Left lung (tissue), 10 donors: ENCODE results near the gene SOBP. TPM values are rescaled to one million over a fixed set of nuclear protein-coding genes. Genes with fewer than 3 reads are reported as not detected.

Source experiments
- ATAC-seq: fragments of 200-7000 bp; cut with Tn5 transposase; one replicate; pipeline ENCODE4 v1.9.1; 2020; ENCODE audit warnings: moderate library complexity
- DNase-seq, 4 donors: peaks; one replicate each; pipeline ENCODE4 v3.0.0-alpha.2; 2013 to 2020
- H3K27ac ChIP-seq, 2 donors: fragments of 200-600 bp; sonication (generic) in 1 of 2; one replicate each; pipeline versions ENCODE4 v1.5.0 to v1.8.0; 2020 to 2021
- H3K27me3 ChIP-seq, 2 donors: fragments of 200-600 bp; sonication (generic) in 1 of 2; one replicate each; pipeline versions ENCODE4 v1.5.0 to v1.8.0; 2020 to 2021
- H3K36me3 ChIP-seq, 2 donors: fragments of 200-600 bp; sonication (generic) in 1 of 2; one replicate each; pipeline versions ENCODE4 v1.5.0 to v1.8.0; 2020 to 2021
- H3K4me1 ChIP-seq, 2 donors: fragments of 200-600 bp; one replicate each; pipeline ENCODE4 v1.8.0; 2021
- H3K4me3 ChIP-seq, 2 donors: fragments of 200-600 bp; sonication (generic) in 1 of 2; one replicate each; pipeline versions ENCODE4 v1.5.0 to v1.8.0; 2020 to 2021; ENCODE audit warnings: mild to moderate bottlenecking in 1 of 2
- H3K9me3 ChIP-seq, 2 donors: fragments of 200-600 bp; sonication (generic) in 1 of 2; one replicate each; pipeline versions ENCODE4 v1.5.0 to v1.8.0; 2020 to 2021
- CTCF ChIP-seq, 2 donors: fragments of 200-600 bp; sonication (generic) in 1 of 2; IDR thresholded peaks; one replicate each; pipeline versions ENCODE4 v1.5.0 to v1.8.0; 2021; ENCODE audit warnings: antibody characterized with exemption in 2 of 2
- intact Hi-C, 2 donors: fragments of 100-400 bp; cut with DNase I; formaldehyde crosslinking; loops; one replicate each; pipeline versions ENCODE4 v1.11.2 to v1.14.2; 2022
- polyA plus RNA-seq, 6 donors: library from polyadenylated mRNA; unstranded; fragments of 120-200 nt; gene quantifications; one replicate each; pipeline ENCODE4 v1.2.1, GENCODE V29; 2013; ENCODE audit not compliant: insufficient read length in 6 of 6
- total RNA-seq, 2 donors: library from RNA; stranded (reverse); fragmentation: NEBNext Ultra II Directional; extraction: Animal tissue kit (Norgen Biotek cat#: 25700); gene quantifications; one replicate each; pipeline ENCODE4 v1.2.1, GENCODE V29; 2021
- donor health status: DM: no; HTN: yes; CAD: no.
- donor health status: DM: no; HTN: no; CAD: no.

SOBP gene
- total and polyA plus RNA-seq, 8 donors = 6.5 to 11.1 (median 8.1) TPM

- intact Hi-C loops = no loop called here
- TF ChIP-seq CTCF (IDR thresholded peaks at IDR 0.05) = no peak
- H3K4me3 ChIP-seq = no peak overlapping the region
- peaks cover 0 to 14% of the 10 kb centered on the region in 2 donors for H3K4me1 ChIP-seq
- ATAC-seq = no peak
- H3K36me3 ChIP-seq = no peaks in the 10 kb centered on the region
- H3K27ac ChIP-seq = no peak overlapping the region
- no peak for DNase-seq
- no peaks in the 10 kb centered on the region for H3K27me3 ChIP-seq
- no peaks in the 10 kb centered on the region for H3K9me3 ChIP-seq
These were observed 157.6 kb downstream of the SOBP start for GRCh38 chr6:107647439-107647948.

GRCh38 chr6:107648983-107649382 lies 159.1 kb downstream of the SOBP start:
- Histone ChIP-seq H3K4me3 (no peak overlapping the region), H3K27me3 (no peaks in the 10 kb centered on the region), H3K27ac (no peak overlapping the region), H3K4me1 (peaks cover 0 to 11% of the 10 kb centered on the region in 2 donors), H3K9me3 (no peaks in the 10 kb centered on the region), H3K36me3 (no peaks in the 10 kb centered on the region)
- ATAC-seq (no peak), DNase-seq (no peak)
- TF ChIP-seq CTCF (IDR thresholded peaks at IDR 0.05) = no peak
- intact Hi-C loops = no loop called here

- Histone ChIP-seq H3K9me3 (no peaks in the 10 kb centered on the region), H3K27ac (no peak overlapping the region), H3K4me1 (peaks cover 1 to 24% of the 10 kb centered on the region in 2 donors), H3K36me3 (no peaks in the 10 kb centered on the region), H3K27me3 (no peaks in the 10 kb centered on the region), H3K4me3 (no peak overlapping the region)
- ATAC-seq (no peak), DNase-seq (no peak)
- TF ChIP-seq CTCF (IDR thresholded peaks at IDR 0.05) = no peak
- intact Hi-C loops = no loop called here
These were observed 162.7 kb downstream of the SOBP start for GRCh38 chr6:107652526-107653182.

GRCh38 chr6:107653183-107653580 lies 163.3 kb downstream of the SOBP start:
- no peak overlapping the region for H3K27ac ChIP-seq
- TF ChIP-seq CTCF (IDR thresholded peaks at IDR 0.05) = no peak

GRCh38 chr6:107653861-107654394 lies 164.0 kb downstream of the SOBP start:
- H3K4me3 ChIP-seq = no peak overlapping the region
- H3K9me3 ChIP-seq = no peaks in the 10 kb centered on the region
- TF ChIP-seq CTCF (IDR thresholded peaks at IDR 0.05) = no peak
- ATAC-seq (no peak), DNase-seq (no peak)
- no peaks in the 10 kb centered on the region for H3K27me3 ChIP-seq
- intact Hi-C loops = no loop called here
- no peak overlapping the region for H3K27ac ChIP-seq
- peaks cover 4 to 36% of the 10 kb centered on the region in 2 donors for H3K4me1 ChIP-seq
- no peaks in the 10 kb centered on the region for H3K36me3 ChIP-seq

More at GRCh38 chr6:107653183-107653580, 163.3 kb downstream of the SOBP start:
- no peaks in the 10 kb centered on the region for H3K9me3 ChIP-seq
- H3K27me3 ChIP-seq = no peaks in the 10 kb centered on the region
- intact Hi-C loops = no loop called here
- H3K4me3 ChIP-seq = no peak overlapping the region
- H3K4me1 ChIP-seq = peaks cover 4 to 29% of the 10 kb centered on the region in 2 donors
- no peaks in the 10 kb centered on the region for H3K36me3 ChIP-seq
- DNase-seq = no peak
- no peak for ATAC-seq
